SK-N-SH (cell line): Measurements from ENCODE around the gene RAB1B. TPM values are rescaled to one million over a fixed set of nuclear protein-coding genes. Genes with fewer than 3 reads are reported as not detected.

Experiments
- CTCF ChIA-PET: fragments of 300-600, 350-600 bp; formaldehyde crosslinking; extraction: SDS; loops from one replicate; lab custom pipeline; 2021; lab: Yijun Ruan, JAX
- POLR2A ChIA-PET: fragments of 350-600 bp; sonication (Branson Sonifier 250); formaldehyde crosslinking; extraction: SDS; loops from one replicate; lab custom pipeline; 2020; ENCODE audit warnings: antibody characterized with exemption, inconsistent platforms; lab: Yijun Ruan, JAX
- DNase-seq: peaks from one replicate; pipeline ENCODE4 v3.0.0; 2012
- H2AFZ ChIP-seq: fragments of 200-600 bp; sonication (generic); 2 replicates; pipeline ENCODE4 v1.8.1; 2016; ENCODE audit warnings: antibody characterized with exemption, mild to moderate bottlenecking, low read depth
- H3F3A ChIP-seq: fragments of 200-600 bp; sonication (generic); replicated peaks from 2 replicates; pipeline ENCODE3; 2016; ENCODE audit warnings: antibody characterized with exemption, mild to moderate bottlenecking; ENCODE audit not compliant: insufficient read depth
- H3K27ac ChIP-seq, 2 experiments: fragments of 200-500 bp in 1 of 2; fragments of 200-600 bp in 1 of 2; sonication (Bioruptor generic) in 1 of 2; sonication (generic), shearing (Covaris generic) in 1 of 2; 2 replicates each; pipeline versions ENCODE4 v1.5.1 to v1.6.1; 2014 to 2016; ENCODE audit warnings: low read depth in 2 of 2, inconsistent platforms in 1 of 2, low read length in 1 of 2, mild to moderate bottlenecking in 1 of 2, mixed read lengths in 1 of 2
- H3K27me3 ChIP-seq: fragments of 200-600 bp; sonication (generic), shearing (Covaris generic); 2 replicates; pipeline ENCODE4 v1.6.1; 2016; ENCODE audit warnings: mixed run types; ENCODE audit not compliant: insufficient read depth
- H3K36me3 ChIP-seq, 2 experiments: fragments of 200-500 bp in 1 of 2; fragments of 200-600 bp in 1 of 2; sonication (Bioruptor generic) in 1 of 2; sonication (generic) in 1 of 2; replicated peaks in 1 of 2; 2 replicates each; pipeline versions ENCODE3 to v1.5.1; 2014 to 2016; ENCODE audit warnings: low read length in 1 of 2, mild to moderate bottlenecking in 1 of 2; ENCODE audit not compliant: insufficient read depth in 2 of 2, control insufficient read depth in 1 of 2
- H3K4me1 ChIP-seq, 2 experiments: fragments of 200-500 bp in 1 of 2; fragments of 200-600 bp in 1 of 2; sonication (Bioruptor generic) in 1 of 2; sonication (generic), shearing (Covaris generic) in 1 of 2; 2 replicates each; pipeline versions ENCODE4 v1.5.1 to v1.6.1; 2014 to 2016; ENCODE audit warnings: low read depth in 1 of 2, low read length in 1 of 2, mixed run types in 1 of 2; ENCODE audit not compliant: insufficient read depth in 2 of 2, control insufficient read depth in 1 of 2
- H3K4me2 ChIP-seq: fragments of 200-600 bp; sonication (generic), shearing (Covaris generic); 2 replicates; pipeline ENCODE4 v1.6.1; 2017; ENCODE audit warnings: mixed run types
- H3K4me3 ChIP-seq, 2 experiments: fragments of 200-500 bp in 1 of 2; fragments of 200-600 bp in 1 of 2; sonication (Bioruptor generic) in 1 of 2; sonication (generic), shearing (Covaris generic) in 1 of 2; 2 replicates each; pipeline versions ENCODE4 v1.5.1 to v1.8.1; 2014 to 2016; ENCODE audit warnings: low read depth in 2 of 2, inconsistent platforms in 1 of 2, low read length in 1 of 2, mild to moderate bottlenecking in 1 of 2, mixed read lengths in 1 of 2, moderate library complexity in 1 of 2
- H3K79me2 ChIP-seq: fragments of 200-600 bp; sonication (generic); 2 replicates; pipeline ENCODE4 v1.8.1; 2017; ENCODE audit warnings: mild to moderate bottlenecking; ENCODE audit not compliant: insufficient read depth
- H3K9ac ChIP-seq: fragments of 200-600 bp; sonication (generic); 2 replicates; pipeline ENCODE4 v1.6.1; 2017; ENCODE audit warnings: mixed run types
- H3K9me2 ChIP-seq: fragments of 200-600 bp; sonication (generic); 2 replicates; pipeline ENCODE4 v1.6.1; 2017; ENCODE audit warnings: mixed run types
- H3K9me3 ChIP-seq: fragments of 200-600 bp; sonication (generic); 2 replicates; pipeline ENCODE4 v1.6.1; 2017; ENCODE audit warnings: mixed run types, mild to moderate bottlenecking, moderate library complexity
- H4K20me1 ChIP-seq: fragments of 200-600 bp; sonication (generic); 2 replicates; pipeline ENCODE4 v1.6.1; 2017; ENCODE audit warnings: mild to moderate bottlenecking, mixed run types; ENCODE audit not compliant: insufficient read depth
- CTCF ChIP-seq: fragments of 200-600 bp; sonication (generic); IDR thresholded peaks from 2 replicates; pipeline ENCODE4 v1.6.1; 2017; ENCODE audit warnings: antibody characterized with exemption, mild to moderate bottlenecking, moderate library complexity
- ELF1 ChIP-seq: IDR thresholded peaks from 2 replicates; pipeline ENCODE4 v1.4.0; 2012
- EP300 ChIP-seq, 2 experiments: IDR thresholded peaks; 2 replicates each; pipeline versions ENCODE4 v1.4.0 to v1.6.1; 2012; ENCODE audit warnings: borderline replicate concordance in 1 of 2, low read depth in 1 of 2, low read length in 1 of 2
- EZH2phosphoT487 ChIP-seq: fragments of 200-600 bp; sonication (generic); IDR thresholded peaks from 2 replicates; pipeline ENCODE4 v1.6.1; 2017; ENCODE audit warnings: low read depth, mixed run types, mild to moderate bottlenecking, antibody characterized with exemption, moderate library complexity, borderline replicate concordance
- JUND ChIP-seq: IDR thresholded peaks from 2 replicates; pipeline ENCODE4 v1.4.0; 2012
- MEF2A ChIP-seq: IDR thresholded peaks from 2 replicates; pipeline ENCODE4 v1.4.0; 2012; ENCODE audit warnings: low read depth, borderline replicate concordance
- NRF1 ChIP-seq: IDR thresholded peaks from 2 replicates; pipeline ENCODE4 v1.6.1; 2012; ENCODE audit warnings: low read depth, mild to moderate bottlenecking, low read length
- POLR2AphosphoS5 ChIP-seq: IDR thresholded peaks from 2 replicates; pipeline ENCODE4 v1.6.1; 2012; ENCODE audit warnings: low read depth, low read length
- RAD21 ChIP-seq: IDR thresholded peaks from 2 replicates; pipeline ENCODE4 v1.6.1; 2012; ENCODE audit warnings: mild to moderate bottlenecking, low read length
- SIN3A ChIP-seq: IDR thresholded peaks from 2 replicates; pipeline ENCODE4 v1.6.1; 2012; ENCODE audit warnings: low read depth, mild to moderate bottlenecking, low read length, moderate library complexity, borderline replicate concordance
- TAF1 ChIP-seq: IDR thresholded peaks from 2 replicates; pipeline ENCODE4 v1.6.1; 2012; ENCODE audit warnings: low read depth, mild to moderate bottlenecking, low read length, moderate library complexity, borderline replicate concordance
- USF2 ChIP-seq: fragments of 150-350 bp; IDR thresholded peaks from 2 replicates; pipeline ENCODE4 v1.6.1; 2017; ENCODE audit warnings: antibody characterized with exemption, low read length, low read depth, borderline replicate concordance
- YY1 ChIP-seq: IDR thresholded peaks from 2 replicates; pipeline ENCODE4 v1.4.0; 2012; ENCODE audit warnings: low read depth, mild to moderate bottlenecking
- ZBTB33 ChIP-seq: IDR thresholded peaks from 2 replicates; pipeline ENCODE4 v1.4.0; 2012; ENCODE audit warnings: low read depth, borderline replicate concordance
- WGBS: methylation state at CpG from one replicate; pipeline ENCODE4 v1.1.6; 2017; ENCODE audit warnings: low lambda C conversion rate; 5-methylcytosine and 5-hydroxymethylcytosine counted together
- polyA plus RNA-seq, 3 experiments: library from polyadenylated mRNA; depleted of rRNA; stranded (reverse); fragments of >200 nt; gene quantifications; 2 replicates each; pipeline ENCODE4 v1.2.3, GENCODE V29; 2012
- TF ChIP-seq, protein P1 (sequence below): IDR thresholded peaks from 2 replicates; pipeline ENCODE4 v1.4.0; 2012; ENCODE audit warnings: low read depth, borderline replicate concordance
- TF ChIP-seq, protein P2 (sequence below): IDR thresholded peaks from 2 replicates; pipeline ENCODE4 v1.4.0; 2012; ENCODE audit warnings: low read depth

Gene RAB1B
- polyA plus RNA-seq, 1 of the 3 experiments (the other 2 are of a cell fraction): 208 TPM

GRCh38 chr11:66226101-66226500 lies 42.3 kb upstream of the RAB1B start:
- Histone ChIP-seq H3K4me1 (peaks cover 0 to 6% of the 10 kb centered on the region in 2 experiments; a peak in 1 of 4 replicates), H3K27me3 (no peaks in the 10 kb centered on the region), H2AFZ (no peak overlapping the region), H3K79me2 (no peaks in the 10 kb centered on the region), H4K20me1 (0 out of 2 replicates have a peak, but pooled peaks cover 4% of the 10 kb centered on the region), H3K36me3 (peaks cover 41 to 48% of the 10 kb centered on the region in 2 experiments), H3F3A (peaks cover 8% of the 10 kb centered on the region), H3K9ac (no peak overlapping the region), H3K9me3 (no peaks in the 10 kb centered on the region), H3K4me3 (no peak overlapping the region), H3K9me2 (no peaks in the 10 kb centered on the region), H3K27ac (no peak overlapping the region), H3K4me2 (no peak overlapping the region)
- ChIA-PET POLR2A (interaction anchor here (1.0 kb wide), 1 partner anchor 10 kb away, joined by 3 read pairs; no protein-coding TSS in a partner anchor), CTCF (interaction anchor here (1.2 to 6.7 kb wide), 5 partner anchors 11 to 157 kb away, joined by 3 to 73 read pairs (median 5); partner anchors contain the start of genes CNIH2 and RAB1B)
- DNase-seq: no peak
- TF ChIP-seq EZH2phosphoT487: no peak
- TF ChIP-seq, protein P1, sequence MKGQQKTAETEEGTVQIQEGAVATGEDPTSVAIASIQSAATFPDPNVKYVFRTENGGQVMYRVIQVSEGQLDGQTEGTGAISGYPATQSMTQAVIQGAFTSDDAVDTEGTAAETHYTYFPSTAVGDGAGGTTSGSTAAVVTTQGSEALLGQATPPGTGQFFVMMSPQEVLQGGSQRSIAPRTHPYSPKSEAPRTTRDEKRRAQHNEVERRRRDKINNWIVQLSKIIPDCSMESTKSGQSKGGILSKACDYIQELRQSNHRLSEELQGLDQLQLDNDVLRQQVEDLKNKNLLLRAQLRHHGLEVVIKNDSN: no peak
- no peak for TF ChIP-seq TAF1
- no peak for TF ChIP-seq CTCF
- TF ChIP-seq, protein P2, sequence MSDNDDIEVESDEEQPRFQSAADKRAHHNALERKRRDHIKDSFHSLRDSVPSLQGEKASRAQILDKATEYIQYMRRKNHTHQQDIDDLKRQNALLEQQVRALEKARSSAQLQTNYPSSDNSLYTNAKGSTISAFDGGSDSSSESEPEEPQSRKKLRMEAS: no peak
- no peak for TF ChIP-seq POLR2AphosphoS5
- no peak for TF ChIP-seq EP300 (IDR thresholded peaks at IDR 0.05; ENCODE audit: borderline replicate concordance in 1 of 2, low read depth in 1 of 2, low read length in 1 of 2)
- TF ChIP-seq ELF1: no peak

DNA sequence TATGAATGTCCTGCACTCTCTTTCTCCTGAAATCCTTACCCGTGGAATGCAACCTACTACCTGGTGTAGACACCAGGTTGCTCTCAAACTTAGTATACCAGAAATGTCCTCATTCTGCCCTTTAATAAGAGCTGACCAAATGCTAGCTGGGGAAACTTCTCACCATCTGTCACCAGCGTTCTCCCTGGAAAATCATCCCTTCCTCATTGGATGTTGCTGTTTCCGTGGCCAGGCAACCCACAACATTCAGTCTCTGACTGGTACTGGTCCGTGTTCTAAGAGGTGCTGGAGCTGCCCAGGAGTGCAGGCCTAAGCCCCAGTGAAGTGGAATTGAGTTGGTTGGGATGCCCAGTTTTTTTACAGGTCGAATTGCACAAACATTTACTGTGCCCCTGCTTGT lies 40.7 kb upstream of the RAB1B start:
- peaks cover 0 to 4% of the 10 kb centered on the region in 2 experiments; a peak in 1 of 4 replicates for H3K4me1 ChIP-seq
- no peak overlapping the region for H3K9ac ChIP-seq
- no peaks in the 10 kb centered on the region for H3F3A ChIP-seq
- H3K9me3 ChIP-seq: no peaks in the 10 kb centered on the region
- DNase-seq: no peak
- no peak for TF ChIP-seq YY1
- TF ChIP-seq JUND: no peak
- no peak for TF ChIP-seq ZBTB33
- no peak for TF ChIP-seq NRF1
- no peak for TF ChIP-seq USF2
- no peak for TF ChIP-seq EP300 (IDR thresholded peaks at IDR 0.05; ENCODE audit: borderline replicate concordance in 1 of 2, low read depth in 1 of 2, low read length in 1 of 2)
- no peak for TF ChIP-seq SIN3A
- no peak for TF ChIP-seq MEF2A
- no peak for TF ChIP-seq RAD21
- H4K20me1 ChIP-seq: no peaks in the 10 kb centered on the region
- no peak overlapping the region for H2AFZ ChIP-seq
- H3K4me2 ChIP-seq: no peak overlapping the region
- H3K79me2 ChIP-seq: no peaks in the 10 kb centered on the region
- no peak overlapping the region for H3K27ac ChIP-seq
- H3K27me3 ChIP-seq: no peaks in the 10 kb centered on the region
- POLR2A ChIA-PET: no interaction called here
- H3K9me2 ChIP-seq: no peaks in the 10 kb centered on the region
- H3K36me3 ChIP-seq: peaks cover 48 to 64% of the 10 kb centered on the region in 2 experiments
- CTCF ChIA-PET: interaction anchor here (0.7 to 1.6 kb wide), 3 partner anchors 11 to 55 kb away, joined by 3 to 5 read pairs (median 3); no protein-coding TSS in a partner anchor
- 91% methylated on average over 5 of the region's 5 CpGs for WGBS
- no peak overlapping the region for H3K4me3 ChIP-seq
